Left kidney (tissue), 2 donors: Measurements from ENCODE around the gene PRAMEF11. TPM values are rescaled to one million over a fixed set of nuclear protein-coding genes. Genes with fewer than 3 reads are reported as not detected.

ENCODE experiments used
- DNase-seq: peaks from one replicate; pipeline ENCODE4 v3.0.0-alpha.2; 2013
- polyA plus RNA-seq: library from polyadenylated mRNA; unstranded; fragments of 120-200 nt; gene quantifications from one replicate; pipeline ENCODE4 v1.2.1, GENCODE V29; 2013; ENCODE audit not compliant: insufficient read length

Gene PRAMEF11
- polyA plus RNA-seq, 1 donor = not detected

- DNase-seq = no peak
Observed at GRCh38 chr1:12774801-12775345, 56.3 kb downstream of the PRAMEF11 start.

Other genes with a start within 250 kb of the PRAMEF11 start
- 80.7 TPM for gene DHRS3, start 213.2 kb downstream of the PRAMEF11 start, polyA plus RNA-seq
- 1.8 TPM for gene AADACL4, start 187.3 kb downstream of the PRAMEF11 start, polyA plus RNA-seq
- not detected for gene AADACL3, start 115.3 kb downstream of the PRAMEF11 start, polyA plus RNA-seq
- gene CFAP107, start 85.2 kb downstream of the PRAMEF11 start, polyA plus RNA-seq = 0.50 TPM
- not detected for gene PRAMEF12, start 57.7 kb downstream of the PRAMEF11 start, polyA plus RNA-seq
- not detected for gene PRAMEF1, start 40.0 kb downstream of the PRAMEF11 start, polyA plus RNA-seq
- 0.58 TPM for gene HNRNPCL1, start 17.3 kb upstream of the PRAMEF11 start, polyA plus RNA-seq
- not detected for gene PRAMEF2, start 25.7 kb upstream of the PRAMEF11 start, polyA plus RNA-seq
- not detected for gene PRAMEF4, start 54.8 kb upstream of the PRAMEF11 start, polyA plus RNA-seq
- gene PRAMEF10, start 66.9 kb upstream of the PRAMEF11 start, polyA plus RNA-seq = not detected
- gene PRAMEF7, start 85.2 kb upstream of the PRAMEF11 start, polyA plus RNA-seq = not detected
- not detected for gene PRAMEF6, start 116.2 kb upstream of the PRAMEF11 start, polyA plus RNA-seq
- not detected for gene PRAMEF27, start 225.2 kb upstream of the PRAMEF11 start, polyA plus RNA-seq
- gene HNRNPCL3, start 229.4 kb upstream of the PRAMEF11 start, polyA plus RNA-seq = not detected
- gene PRAMEF25, start 239.4 kb upstream of the PRAMEF11 start, polyA plus RNA-seq = not detected